GM12873 (cell line): ENCODE data around the gene PHLDB1.

ENCODE experiments used
- TF ChIP-seq, protein P1 (sequence below): IDR thresholded peaks from 2 replicates; pipeline ENCODE4 v1.5.1; 2012; ENCODE audit warnings: low read depth, mild to moderate bottlenecking, moderate library complexity, low read length, control low read depth; ENCODE audit not compliant: insufficient read depth; ENCODE audit errors: missing control alignments

Gene PHLDB1

DNA sequence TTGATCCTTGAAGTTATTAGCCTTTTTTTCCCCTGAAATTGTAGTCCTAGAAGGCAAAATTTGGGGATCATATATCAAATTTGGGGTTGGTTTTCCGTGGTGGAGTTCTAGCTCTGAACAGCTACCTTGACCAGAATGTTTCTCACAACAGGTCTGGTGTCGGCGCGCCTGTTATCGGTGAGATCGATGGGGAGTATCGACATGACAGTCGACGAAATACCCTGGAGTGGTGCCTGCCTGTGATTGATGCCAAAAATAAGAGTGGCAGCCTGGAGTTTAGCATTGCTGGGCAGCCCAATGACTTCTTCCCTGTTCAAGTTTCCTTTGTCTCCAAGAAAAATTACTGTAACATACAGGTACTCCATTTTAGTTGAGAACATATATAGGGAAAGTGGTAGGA lies 9.9 kb upstream of the PHLDB1 start:
- TF ChIP-seq, protein P1, sequence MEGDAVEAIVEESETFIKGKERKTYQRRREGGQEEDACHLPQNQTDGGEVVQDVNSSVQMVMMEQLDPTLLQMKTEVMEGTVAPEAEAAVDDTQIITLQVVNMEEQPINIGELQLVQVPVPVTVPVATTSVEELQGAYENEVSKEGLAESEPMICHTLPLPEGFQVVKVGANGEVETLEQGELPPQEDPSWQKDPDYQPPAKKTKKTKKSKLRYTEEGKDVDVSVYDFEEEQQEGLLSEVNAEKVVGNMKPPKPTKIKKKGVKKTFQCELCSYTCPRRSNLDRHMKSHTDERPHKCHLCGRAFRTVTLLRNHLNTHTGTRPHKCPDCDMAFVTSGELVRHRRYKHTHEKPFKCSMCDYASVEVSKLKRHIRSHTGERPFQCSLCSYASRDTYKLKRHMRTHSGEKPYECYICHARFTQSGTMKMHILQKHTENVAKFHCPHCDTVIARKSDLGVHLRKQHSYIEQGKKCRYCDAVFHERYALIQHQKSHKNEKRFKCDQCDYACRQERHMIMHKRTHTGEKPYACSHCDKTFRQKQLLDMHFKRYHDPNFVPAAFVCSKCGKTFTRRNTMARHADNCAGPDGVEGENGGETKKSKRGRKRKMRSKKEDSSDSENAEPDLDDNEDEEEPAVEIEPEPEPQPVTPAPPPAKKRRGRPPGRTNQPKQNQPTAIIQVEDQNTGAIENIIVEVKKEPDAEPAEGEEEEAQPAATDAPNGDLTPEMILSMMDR = no peak

GRCh38 chr11:118602331-118602730 lies 5.1 kb upstream of the PHLDB1 start:
- TF ChIP-seq, protein P1 = no peak

DNA sequence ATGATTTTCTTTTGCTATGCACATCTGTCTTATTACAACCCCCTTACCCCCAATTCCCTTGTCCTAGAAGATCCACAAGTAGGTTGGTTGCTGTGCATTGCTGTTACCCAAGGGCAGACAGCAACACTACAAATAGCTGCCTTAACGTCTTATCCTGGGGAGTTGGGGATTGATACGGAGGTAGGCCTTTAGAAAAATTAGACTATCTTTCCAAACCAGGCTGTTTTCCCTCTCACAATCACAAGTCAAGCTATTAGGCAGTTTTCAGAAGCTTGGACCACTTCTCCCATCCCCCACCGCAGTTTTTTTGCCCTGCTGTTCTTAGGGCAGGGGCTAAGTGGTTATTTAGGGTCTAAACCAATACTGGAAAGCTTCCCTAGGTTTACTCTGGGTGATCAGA lies 2.8 kb upstream of the PHLDB1 start:
- TF ChIP-seq, protein P1 = no peak

GRCh38 chr11:118605116-118605867 lies 2.1 kb upstream of the PHLDB1 start:
- TF ChIP-seq, protein P1 = no peak

DNA sequence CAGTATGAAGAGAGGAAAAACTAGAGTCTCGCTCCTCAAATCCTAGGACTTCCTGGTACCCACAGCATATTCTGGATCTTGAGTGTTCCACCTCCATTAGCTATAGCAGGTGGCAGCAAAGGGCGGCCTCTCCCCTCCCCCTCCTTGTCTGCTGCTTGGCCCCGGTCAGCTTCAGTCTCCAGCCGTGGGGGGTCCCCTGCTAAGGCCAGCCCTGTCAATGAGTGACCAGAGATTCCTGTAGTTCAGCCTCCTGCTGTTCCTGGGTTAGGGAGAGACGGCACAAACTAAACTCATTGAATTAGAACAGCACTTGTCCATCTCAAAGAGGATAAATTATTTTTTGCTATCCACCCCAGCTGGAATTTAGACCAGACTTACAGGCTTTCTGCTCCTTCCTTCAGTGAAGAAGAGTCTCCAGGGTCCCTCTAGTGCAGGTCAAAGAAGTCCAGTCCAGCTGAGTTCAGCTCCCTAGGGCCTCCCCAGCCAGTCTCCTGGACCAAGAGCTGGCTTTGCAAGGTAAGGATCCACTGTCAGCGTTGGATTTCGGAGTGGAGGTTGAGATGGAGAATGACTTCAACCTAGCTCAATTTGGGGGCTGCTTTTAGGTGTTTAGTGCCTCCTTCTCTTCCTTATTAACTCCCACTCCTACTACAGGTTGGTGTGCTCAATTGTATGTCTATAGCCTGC lies 1.1 kb upstream of the PHLDB1 start:
- TF ChIP-seq, protein P1 = no peak

GRCh38 chr11:118606844-118607228 lies 579 bp upstream of the PHLDB1 start:
- TF ChIP-seq, protein P1 = no peak

DNA sequence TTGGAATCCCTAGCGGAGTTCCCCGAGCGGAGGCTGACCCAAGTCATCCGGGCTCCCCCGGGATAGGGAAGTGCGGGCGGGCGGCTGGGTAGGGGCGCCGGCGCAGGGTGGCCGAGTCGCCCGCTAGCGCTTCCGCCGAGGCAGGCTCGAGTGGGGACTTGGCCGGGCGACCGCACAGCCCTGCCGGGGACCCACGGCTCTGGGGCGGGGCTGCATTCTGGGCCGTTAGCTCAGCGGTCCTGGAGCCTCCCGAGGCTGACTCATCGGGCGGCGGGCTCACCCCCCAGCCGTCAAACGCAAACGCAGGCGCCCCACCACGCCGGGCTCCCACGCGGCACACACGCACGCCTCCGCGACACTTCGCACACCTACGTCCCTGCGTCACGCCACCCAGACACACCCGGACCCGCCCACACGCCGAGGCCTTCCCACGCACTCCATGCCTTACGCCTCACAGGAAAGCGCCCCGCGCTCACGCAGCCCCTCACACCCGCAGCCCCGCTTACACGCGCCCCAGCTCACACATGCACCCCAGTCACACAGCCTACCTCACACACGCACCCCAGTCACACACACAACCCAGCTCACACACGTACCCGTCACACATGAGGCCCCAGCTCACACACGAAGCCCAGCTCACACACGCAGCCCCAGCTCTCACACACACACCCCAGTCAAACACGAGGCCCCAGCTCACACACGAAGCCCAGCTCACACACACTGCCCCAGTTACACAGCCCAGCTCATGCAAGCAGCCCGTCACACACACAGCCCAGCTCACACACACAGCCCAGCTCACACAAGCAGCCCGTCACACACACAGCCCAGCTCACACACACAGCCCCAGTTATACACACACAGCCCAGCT lies 1.2 kb downstream of the PHLDB1 start:
- TF ChIP-seq, protein P1 = no peak
